Right lobe of liver (tissue), 4 donors: ENCODE measurements around the gene SLC4A9.

Experiments used
- POLR2A ChIP-seq: fragments of 450-650 bp; IDR thresholded peaks from one replicate; pipeline ENCODE4 v1.6.1; 2017; ENCODE audit warnings: antibody characterized with exemption, mild to moderate bottlenecking
- TF ChIP-seq, protein P1 (sequence below), 4 donors: fragments of 200-600 bp in 3 of 4; fragments of 450-650 bp in 1 of 4; IDR thresholded peaks; one replicate each; pipeline versions ENCODE4 v1.5.1 to v1.8.0; 2016 to 2022; ENCODE audit warnings: antibody characterized with exemption in 4 of 4, mild to moderate bottlenecking in 2 of 4
- donor health status: DM: no; HTN: no; CAD: no.
- donor health status: DM: no; HTN: no; CAD: no.
- donor health status: DM: no; HTN: yes; CAD: no.

DNA sequence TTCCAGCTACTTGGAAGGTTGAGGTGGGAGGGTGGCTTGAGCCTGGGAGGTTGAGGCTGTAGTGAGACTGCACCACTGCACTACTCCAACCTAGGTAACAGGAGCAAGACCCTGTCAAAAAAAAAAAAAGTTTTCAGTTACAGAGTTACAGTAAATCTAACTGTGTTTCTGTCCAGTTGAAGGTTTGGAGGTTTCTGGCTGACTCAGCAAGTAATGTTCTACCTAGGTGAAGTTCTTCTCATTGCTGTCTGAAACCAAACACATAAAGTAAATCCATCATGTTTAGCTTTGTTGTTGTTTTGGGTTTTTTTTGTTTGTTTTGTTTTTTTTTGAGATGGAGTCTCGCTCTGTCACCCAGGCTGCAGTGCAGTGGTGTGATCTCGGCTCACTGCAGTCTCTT, 33.7 kb downstream of the SLC4A9 start:
- TF ChIP-seq, protein P1, sequence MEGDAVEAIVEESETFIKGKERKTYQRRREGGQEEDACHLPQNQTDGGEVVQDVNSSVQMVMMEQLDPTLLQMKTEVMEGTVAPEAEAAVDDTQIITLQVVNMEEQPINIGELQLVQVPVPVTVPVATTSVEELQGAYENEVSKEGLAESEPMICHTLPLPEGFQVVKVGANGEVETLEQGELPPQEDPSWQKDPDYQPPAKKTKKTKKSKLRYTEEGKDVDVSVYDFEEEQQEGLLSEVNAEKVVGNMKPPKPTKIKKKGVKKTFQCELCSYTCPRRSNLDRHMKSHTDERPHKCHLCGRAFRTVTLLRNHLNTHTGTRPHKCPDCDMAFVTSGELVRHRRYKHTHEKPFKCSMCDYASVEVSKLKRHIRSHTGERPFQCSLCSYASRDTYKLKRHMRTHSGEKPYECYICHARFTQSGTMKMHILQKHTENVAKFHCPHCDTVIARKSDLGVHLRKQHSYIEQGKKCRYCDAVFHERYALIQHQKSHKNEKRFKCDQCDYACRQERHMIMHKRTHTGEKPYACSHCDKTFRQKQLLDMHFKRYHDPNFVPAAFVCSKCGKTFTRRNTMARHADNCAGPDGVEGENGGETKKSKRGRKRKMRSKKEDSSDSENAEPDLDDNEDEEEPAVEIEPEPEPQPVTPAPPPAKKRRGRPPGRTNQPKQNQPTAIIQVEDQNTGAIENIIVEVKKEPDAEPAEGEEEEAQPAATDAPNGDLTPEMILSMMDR (IDR thresholded peaks at IDR 0.05): no peak
- no peak for TF ChIP-seq POLR2A
